GM18951 (cell line): ENCODE results near the gene GTF2A1L.

Source experiments
- POLR2A ChIP-seq: IDR thresholded peaks from 4 replicates; pipeline ENCODE4 v1.6.1; 2011; ENCODE audit warnings: mild to moderate bottlenecking; ENCODE audit not compliant: insufficient read length, insufficient read depth; ENCODE audit errors: extremely low read depth
- in situ Hi-C: fragments of 300-500 bp; cut with MboI; formaldehyde crosslinking; loops from one replicate; pipeline ENCODE4 v1.12.0; 2022; ENCODE audit warnings: low sequenced_read_pairs, mixed read lengths, inconsistent platforms; ENCODE audit not compliant: unreplicated experiment

The GTF2A1L gene

GRCh38 chr2:48626047-48626446 is 8.4 kb downstream of the GTF2A1L start:
- in situ Hi-C loops: no loop called here
- TF ChIP-seq POLR2A: no peak

GRCh38 chr2:48633143-48633542 is 15.5 kb downstream of the GTF2A1L start:
- TF ChIP-seq POLR2A: no peak
- in situ Hi-C loops: no loop called here

- in situ Hi-C loops: no loop called here
- TF ChIP-seq POLR2A: no peak
Observed at GRCh38 chr2:48635786-48636185, 18.1 kb downstream of the GTF2A1L start.

GRCh38 chr2:48638261-48638660 is 20.6 kb downstream of the GTF2A1L start:
- in situ Hi-C loops: no loop called here
- no peak for TF ChIP-seq POLR2A

GRCh38 chr2:48651158-48651790 is 33.6 kb downstream of the GTF2A1L start:
- no peak for TF ChIP-seq POLR2A
- in situ Hi-C loops: no loop called here

- no peak for TF ChIP-seq POLR2A
- in situ Hi-C loops: no loop called here
Observed at GRCh38 chr2:48668992-48669391, 51.3 kb downstream of the GTF2A1L start.

- TF ChIP-seq POLR2A: no peak
- in situ Hi-C loops: no loop called here
Observed at GRCh38 chr2:48673581-48673980, 55.9 kb downstream of the GTF2A1L start.

- TF ChIP-seq POLR2A: no peak
- in situ Hi-C loops: no loop called here
Observed at GRCh38 chr2:48674933-48675332, 57.3 kb downstream of the GTF2A1L start.

- no peak for TF ChIP-seq POLR2A
- in situ Hi-C loops: no loop called here
Observed at GRCh38 chr2:48677450-48677849, 59.8 kb downstream of the GTF2A1L start.

GRCh38 chr2:48685126-48685525 is 67.5 kb downstream of the GTF2A1L start:
- no peak for TF ChIP-seq POLR2A
- in situ Hi-C loops: no loop called here

- TF ChIP-seq POLR2A: no peak
Observed at GRCh38 chr2:48691935-48692691, 74.5 kb downstream of the GTF2A1L start.

GRCh38 chr2:48693066-48693465 is 75.4 kb downstream of the GTF2A1L start:
- no peak for TF ChIP-seq POLR2A
- in situ Hi-C loops: no loop called here

More at GRCh38 chr2:48691935-48692691, 74.5 kb downstream of the GTF2A1L start:
- in situ Hi-C loops: no loop called here

- no peak for TF ChIP-seq POLR2A
- in situ Hi-C loops: no loop called here
Observed at GRCh38 chr2:48693645-48694044, 76.0 kb downstream of the GTF2A1L start.

- no peak for TF ChIP-seq POLR2A
- in situ Hi-C loops: no loop called here
Observed at GRCh38 chr2:48694149-48694548, 76.5 kb downstream of the GTF2A1L start.

GRCh38 chr2:48695991-48696390 is 78.3 kb downstream of the GTF2A1L start:
- TF ChIP-seq POLR2A: no peak
- in situ Hi-C loops: no loop called here

- in situ Hi-C loops: no loop called here
- TF ChIP-seq POLR2A: no peak
Observed at GRCh38 chr2:48696881-48697280, 79.2 kb downstream of the GTF2A1L start.
